Tibial nerve (tissue), 4 donors: ENCODE results near the gene LFNG. TPM values are rescaled to one million over a fixed set of nuclear protein-coding genes. Genes with fewer than 3 reads are reported as not detected.

Experiments
- DNase-seq, 2 donors: peaks; one replicate each; pipeline ENCODE4 v3.0.0-alpha.2; 2019; ENCODE audit warnings: low spot score in 2 of 2
- H3K27ac ChIP-seq, 4 donors: fragments of 200-600 bp; sonication (generic) in 3 of 4; one replicate each; pipeline ENCODE4 v1.5.1; 2017 to 2019; ENCODE audit warnings: mild to moderate bottlenecking in 1 of 4
- H3K27me3 ChIP-seq, 2 donors: fragments of 200-600 bp; sonication (generic) in 1 of 2; one replicate each; pipeline versions ENCODE4 v1.5.1 to v1.6.0; 2017 to 2019
- H3K36me3 ChIP-seq, 3 donors: fragments of 200-600 bp; sonication (generic); one replicate each; pipeline ENCODE4 v1.5.1; 2018 to 2019
- H3K4me1 ChIP-seq, 4 donors: fragments of 200-600 bp; sonication (generic) in 3 of 4; one replicate each; pipeline ENCODE4 v1.5.1; 2017 to 2019
- H3K4me3 ChIP-seq, 4 donors: fragments of 200-600 bp; sonication (generic) in 3 of 4; one replicate each; pipeline ENCODE4 v1.5.1; 2017 to 2019; ENCODE audit warnings: mild to moderate bottlenecking in 1 of 4, moderate library complexity in 1 of 4
- H3K9me3 ChIP-seq, 4 donors: fragments of 200-600 bp; sonication (generic) in 3 of 4; one replicate each; pipeline ENCODE4 v1.5.1; 2017 to 2019
- EP300 ChIP-seq, 2 donors: sonication (generic); formaldehyde crosslinking; IDR thresholded peaks; one replicate each; pipeline ENCODE4 v1.6.1; 2017; ENCODE audit warnings: antibody characterized with exemption in 2 of 2, mild to moderate bottlenecking in 1 of 2
- POLR2A ChIP-seq, 2 donors: fragments of 450-650 bp; IDR thresholded peaks; one replicate each; pipeline ENCODE4 v1.6.1; 2017; ENCODE audit warnings: antibody characterized with exemption in 2 of 2, mild to moderate bottlenecking in 2 of 2, moderate library complexity in 2 of 2
- WGBS, 2 donors: methylation state at CpG; one replicate each; pipeline ENCODE4 v1.1.5; 2018; 5-methylcytosine and 5-hydroxymethylcytosine counted together
- total RNA-seq, 4 donors: library from RNA; depleted of rRNA; stranded (reverse); fragments of >200 nt; gene quantifications; one replicate each; pipeline ENCODE4 v1.1.0, GENCODE V29; 2016
- TF ChIP-seq, protein P1 (sequence below), 5 experiments: fragments of 200-600 bp in 3 of 5; fragments of 450-650 bp in 2 of 5; sonication (generic) in 3 of 5; IDR thresholded peaks; one replicate each; pipeline ENCODE4 v1.5.1; 2016 to 2019; ENCODE audit warnings: antibody characterized with exemption in 5 of 5, mild to moderate bottlenecking in 3 of 5, moderate library complexity in 2 of 5

Gene LFNG
- total RNA-seq, 4 donors from 2014 or later = 8.8 to 21.6 (median 11.3) TPM

DNA sequence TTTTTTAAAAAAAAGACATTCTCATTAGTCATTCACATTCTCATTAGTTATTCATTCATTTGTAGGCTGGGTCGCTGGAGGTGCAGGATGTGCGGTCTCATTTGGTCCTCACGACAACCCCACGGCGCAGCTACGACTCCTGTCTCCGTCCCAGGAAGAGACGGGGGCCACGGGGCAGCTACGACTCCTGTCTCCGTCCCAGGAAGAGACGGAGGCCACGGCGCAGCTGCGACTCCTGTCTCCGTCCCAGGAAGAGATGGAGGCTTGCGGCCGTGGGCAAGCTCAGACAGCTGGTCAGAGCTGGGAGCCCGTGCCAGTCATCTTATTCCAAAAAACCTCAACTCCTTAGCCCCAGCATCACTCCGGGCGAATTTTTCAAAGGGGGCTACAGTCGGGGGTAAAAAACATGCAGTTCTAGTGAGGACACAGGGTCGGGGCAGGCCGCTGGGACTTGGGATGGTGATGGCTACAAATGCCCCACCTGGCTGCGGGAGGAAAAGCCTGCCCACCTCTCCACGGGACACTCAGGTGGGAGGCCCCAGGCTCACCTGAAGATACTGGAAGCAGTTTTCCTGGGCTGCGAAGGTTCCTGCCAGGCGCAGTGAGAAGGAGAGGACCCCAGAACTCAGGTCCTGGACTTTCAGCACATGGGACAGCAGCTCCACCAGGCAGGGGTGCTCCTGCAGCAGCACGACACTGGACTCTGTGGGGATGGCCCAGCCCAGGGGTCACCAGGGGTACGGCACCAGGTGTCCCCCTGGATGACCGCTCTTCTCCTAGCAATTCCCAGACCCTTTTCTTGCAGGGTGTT, 27.4 kb downstream of the LFNG start:
- Histone ChIP-seq H3K27ac (no peak overlapping the region), H3K36me3 (peaks cover 4 to 81% (median 24%) of the 10 kb centered on the region in 3 donors)

DNA sequence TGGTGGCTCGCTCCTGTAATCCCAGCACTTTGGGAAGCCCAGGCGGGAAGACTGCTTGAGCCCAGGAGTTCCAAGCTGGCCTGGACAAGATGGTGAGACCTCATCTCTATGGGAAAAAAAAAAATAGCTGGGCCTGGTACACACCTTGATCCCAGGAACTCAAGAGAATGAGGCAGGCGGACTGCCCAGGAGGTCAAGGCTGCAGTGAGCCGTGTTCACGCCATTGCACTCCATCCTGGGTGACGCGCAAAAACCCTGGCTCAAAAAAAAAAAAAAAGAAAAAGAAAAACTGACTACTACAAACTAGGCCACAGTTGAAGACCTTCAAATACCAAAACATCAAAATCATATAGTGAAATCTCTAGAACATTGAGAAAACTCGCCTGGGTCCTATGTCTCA, 31.8 kb downstream of the LFNG start:
- Histone ChIP-seq H3K9me3 (no peaks in the 10 kb centered on the region), H3K27me3 (no peaks in the 10 kb centered on the region), H3K36me3 (peaks cover 0 to 45% (median 7%) of the 10 kb centered on the region in 3 donors), H3K4me1 (peaks cover 0 to 35% (median 20%) of the 10 kb centered on the region in 4 donors), H3K27ac (no peak overlapping the region), H3K4me3 (no peak overlapping the region)
- 95 to 96% methylated on average over 8 of the region's 8 CpGs for WGBS, 2 donors
- TF ChIP-seq EP300 (IDR thresholded peaks at IDR 0.05) (no peak), POLR2A (IDR thresholded peaks at IDR 0.05) (no peak)
- TF ChIP-seq, protein P1, sequence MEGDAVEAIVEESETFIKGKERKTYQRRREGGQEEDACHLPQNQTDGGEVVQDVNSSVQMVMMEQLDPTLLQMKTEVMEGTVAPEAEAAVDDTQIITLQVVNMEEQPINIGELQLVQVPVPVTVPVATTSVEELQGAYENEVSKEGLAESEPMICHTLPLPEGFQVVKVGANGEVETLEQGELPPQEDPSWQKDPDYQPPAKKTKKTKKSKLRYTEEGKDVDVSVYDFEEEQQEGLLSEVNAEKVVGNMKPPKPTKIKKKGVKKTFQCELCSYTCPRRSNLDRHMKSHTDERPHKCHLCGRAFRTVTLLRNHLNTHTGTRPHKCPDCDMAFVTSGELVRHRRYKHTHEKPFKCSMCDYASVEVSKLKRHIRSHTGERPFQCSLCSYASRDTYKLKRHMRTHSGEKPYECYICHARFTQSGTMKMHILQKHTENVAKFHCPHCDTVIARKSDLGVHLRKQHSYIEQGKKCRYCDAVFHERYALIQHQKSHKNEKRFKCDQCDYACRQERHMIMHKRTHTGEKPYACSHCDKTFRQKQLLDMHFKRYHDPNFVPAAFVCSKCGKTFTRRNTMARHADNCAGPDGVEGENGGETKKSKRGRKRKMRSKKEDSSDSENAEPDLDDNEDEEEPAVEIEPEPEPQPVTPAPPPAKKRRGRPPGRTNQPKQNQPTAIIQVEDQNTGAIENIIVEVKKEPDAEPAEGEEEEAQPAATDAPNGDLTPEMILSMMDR (IDR thresholded peaks at IDR 0.05) = no peak
- no peak for DNase-seq

More for the DNA sequence above, 27.4 kb downstream of the LFNG start:
- Histone ChIP-seq H3K9me3 (no peaks in the 10 kb centered on the region), H3K4me1 (no peaks in the 10 kb centered on the region), H3K4me3 (no peak overlapping the region), H3K27me3 (no peaks in the 10 kb centered on the region)
- 92 to 93% methylated on average over 31 of the region's 31 CpGs for WGBS, 2 donors
- DNase-seq = no peak
- TF ChIP-seq, protein P1 (IDR thresholded peaks at IDR 0.05) = no peak
- TF ChIP-seq POLR2A (IDR thresholded peaks at IDR 0.05) (no peak), EP300 (IDR thresholded peaks at IDR 0.05) (no peak)

DNA sequence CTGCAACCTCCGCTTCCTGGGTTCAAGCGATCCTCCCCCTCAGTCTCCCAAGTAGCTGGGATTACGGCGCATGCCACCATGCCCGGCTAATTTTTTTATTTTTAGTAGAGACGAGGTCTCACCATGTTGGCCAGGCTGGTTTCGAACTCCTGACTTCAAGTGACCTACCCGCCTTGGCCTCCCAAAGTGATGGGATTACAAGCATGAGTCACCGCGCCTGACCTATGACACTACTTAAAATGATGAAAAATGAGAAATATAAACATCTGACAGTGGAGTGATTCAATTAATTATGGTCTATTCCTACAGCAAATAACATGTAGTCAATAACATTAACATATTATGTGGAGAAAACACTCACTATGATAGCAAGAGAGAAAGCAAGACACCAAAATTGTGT, 33.5 kb downstream of the LFNG start:
- peaks cover 0 to 28% (median 4%) of the 10 kb centered on the region in 3 donors for H3K36me3 ChIP-seq
- no peak for DNase-seq
- peaks cover 0 to 39% (median 24%) of the 10 kb centered on the region in 4 donors for H3K4me1 ChIP-seq
- no peaks in the 10 kb centered on the region for H3K27me3 ChIP-seq
- TF ChIP-seq EP300 (IDR thresholded peaks at IDR 0.05) = no peak
- no peak for TF ChIP-seq POLR2A (IDR thresholded peaks at IDR 0.05)
- TF ChIP-seq, protein P1 (IDR thresholded peaks at IDR 0.05) = no peak
- H3K27ac ChIP-seq = no peak overlapping the region
- 89 to 93% methylated on average over 10 of the region's 10 CpGs for WGBS, 2 donors
- H3K4me3 ChIP-seq = no peak overlapping the region
- no peaks in the 10 kb centered on the region for H3K9me3 ChIP-seq

DNA sequence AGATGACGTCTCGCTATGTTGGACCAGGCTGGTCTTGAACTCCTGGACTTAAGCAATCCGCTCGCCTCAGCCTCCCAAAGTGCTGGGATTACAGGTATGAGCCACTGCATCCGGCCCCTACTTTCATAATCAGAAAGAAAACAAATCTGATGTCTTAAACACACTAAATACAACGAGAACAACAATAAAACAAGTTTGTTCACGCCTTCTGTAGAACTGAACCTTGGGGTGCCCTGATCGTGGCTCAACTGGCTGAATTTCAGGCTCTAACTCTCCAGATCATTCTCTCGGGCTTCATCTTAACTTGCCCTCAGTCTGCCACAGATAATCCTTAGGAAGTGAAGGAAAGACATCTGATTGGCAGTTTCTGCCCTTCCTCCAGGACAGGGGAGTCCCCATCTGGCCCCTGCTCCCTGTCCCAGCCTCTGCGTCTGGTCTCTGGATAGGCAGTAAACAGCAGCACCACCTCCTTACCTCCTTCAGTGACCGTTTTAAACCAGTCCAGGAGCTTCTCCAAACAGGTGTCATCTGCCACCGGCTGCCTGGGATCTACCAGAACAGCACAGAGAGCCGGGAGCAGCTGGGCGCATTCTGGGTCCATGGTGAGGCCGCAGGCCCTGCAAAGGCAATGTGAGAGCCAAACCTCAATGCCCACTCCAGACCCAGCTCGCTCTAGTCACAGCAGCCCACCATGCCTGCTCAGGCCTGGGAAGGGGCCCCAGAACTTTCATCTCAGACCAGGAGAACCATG, 34.4 kb downstream of the LFNG start:
- peak overlapping the region; percentile 69 to 99 (median 94) for H3K4me3 ChIP-seq
- TF ChIP-seq POLR2A (IDR thresholded peaks at IDR 0.05) = no peak
- TF ChIP-seq EP300 (IDR thresholded peaks at IDR 0.05) = no peak
- TF ChIP-seq, protein P1 (IDR thresholded peaks at IDR 0.05) = no peak
- DNase-seq = no peak
- no peaks in the 10 kb centered on the region for H3K27me3 ChIP-seq
- H3K4me1 ChIP-seq = peaks cover 0 to 45% (median 27%) of the 10 kb centered on the region in 4 donors
- H3K27ac ChIP-seq = peak overlapping the region in 2 of 4 donors; percentile 99
- H3K9me3 ChIP-seq = no peaks in the 10 kb centered on the region
- 71 to 77% methylated on average over 16 of the region's 16 CpGs for WGBS, 2 donors
- peaks cover 0 to 19% (median 0%) of the 10 kb centered on the region in 3 donors for H3K36me3 ChIP-seq
